Measurements from ENCODE around the gene CCDC192.

Gene CCDC192

DNA sequence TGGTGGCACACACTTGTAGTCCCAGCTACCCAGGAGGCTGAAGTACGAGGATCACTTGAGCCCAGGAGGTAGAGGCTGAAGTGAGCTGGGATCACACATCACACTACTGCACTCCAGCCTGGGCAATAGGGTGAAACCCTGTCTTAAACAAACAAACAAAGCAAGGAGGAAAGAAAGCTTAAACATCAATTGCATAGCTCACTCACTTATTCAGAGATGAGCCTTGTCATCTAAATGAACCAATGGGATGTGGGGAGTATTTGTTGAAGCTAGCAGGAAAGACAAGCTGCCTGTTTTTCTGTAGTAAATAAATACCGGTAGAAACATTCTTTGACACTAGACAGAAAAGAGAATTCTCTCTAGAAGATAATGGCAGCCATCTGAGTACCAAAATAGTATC, 219.4 kb downstream of the CCDC192 start:
- no peak for DNase-seq (ENCODE audit: low spot score)

- no peak for DNase-seq (ENCODE audit: low spot score)
Observed at GRCh38 chr5:127923804-127924570, 220.8 kb downstream of the CCDC192 start.

GRCh38 chr5:127924606-127925005, 221.4 kb downstream of the CCDC192 start:
- no peak for DNase-seq (ENCODE audit: low spot score)

DNA sequence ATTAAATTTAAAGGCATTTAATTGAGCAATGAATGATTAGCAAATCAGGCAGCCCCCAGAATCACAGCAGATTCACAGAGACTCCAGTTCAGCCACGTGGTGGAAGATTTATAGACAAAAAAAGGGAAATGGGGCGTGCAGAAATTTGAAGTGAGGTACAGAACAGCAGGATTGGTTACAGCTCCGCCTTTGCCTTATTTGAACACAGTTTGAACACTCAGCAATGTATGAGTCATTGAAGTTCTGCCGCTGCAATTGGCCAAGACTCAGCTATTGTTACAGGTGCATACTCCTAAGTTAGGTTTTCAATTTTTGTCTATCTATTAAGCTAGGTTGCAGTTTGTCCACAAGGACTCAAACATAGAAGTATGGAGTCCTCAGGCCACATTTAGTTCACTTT, 222.7 kb downstream of the CCDC192 start:
- DNase-seq (ENCODE audit: low spot score) = no peak

DNA sequence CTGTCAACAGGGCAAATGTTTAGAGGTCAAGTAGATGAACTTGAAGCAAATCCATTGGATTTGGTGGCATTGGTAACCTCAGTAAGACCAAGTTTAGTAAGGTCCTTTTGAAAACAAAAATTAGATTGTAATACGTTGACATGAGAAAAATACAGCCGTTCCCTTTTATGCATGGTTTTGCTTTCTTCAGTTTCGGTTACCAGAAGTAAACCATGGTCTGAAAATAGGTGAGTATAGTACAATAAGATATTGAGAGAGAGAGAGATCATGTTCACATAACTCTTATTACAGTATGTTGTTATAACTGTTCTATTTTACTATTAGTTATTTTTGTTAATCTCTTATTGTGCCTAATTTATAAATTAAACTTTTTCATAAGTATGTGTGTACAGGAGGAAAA, 223.8 kb downstream of the CCDC192 start:
- DNase-seq (ENCODE audit: low spot score) = no peak

GRCh38 chr5:127928053-127928452, 224.9 kb downstream of the CCDC192 start:
- no peak for DNase-seq (ENCODE audit: low spot score)

DNA sequence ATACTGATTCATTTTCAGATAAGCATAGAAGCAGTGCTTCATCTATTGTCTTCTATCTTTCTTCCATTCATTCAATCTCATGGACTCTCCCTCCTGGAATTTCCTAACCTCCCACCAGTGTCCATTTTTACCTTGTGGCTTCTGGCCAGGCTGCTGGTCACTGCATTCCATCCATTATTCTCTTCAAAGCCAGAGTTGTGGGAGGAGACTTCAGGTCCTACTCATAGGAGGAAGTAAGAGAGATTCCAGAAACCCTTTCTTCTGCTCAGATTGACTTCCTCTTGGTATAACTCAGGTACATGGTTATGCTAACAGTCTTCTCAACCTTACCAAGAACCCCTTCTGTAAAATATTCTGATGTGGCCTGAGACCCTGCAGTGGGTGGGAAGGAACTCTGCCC, 227.1 kb downstream of the CCDC192 start:
- no peak for DNase-seq (ENCODE audit: low spot score)

GRCh38 chr5:127931396-127931795, 228.2 kb downstream of the CCDC192 start:
- DNase-seq (ENCODE audit: low spot score) = no peak

DNA sequence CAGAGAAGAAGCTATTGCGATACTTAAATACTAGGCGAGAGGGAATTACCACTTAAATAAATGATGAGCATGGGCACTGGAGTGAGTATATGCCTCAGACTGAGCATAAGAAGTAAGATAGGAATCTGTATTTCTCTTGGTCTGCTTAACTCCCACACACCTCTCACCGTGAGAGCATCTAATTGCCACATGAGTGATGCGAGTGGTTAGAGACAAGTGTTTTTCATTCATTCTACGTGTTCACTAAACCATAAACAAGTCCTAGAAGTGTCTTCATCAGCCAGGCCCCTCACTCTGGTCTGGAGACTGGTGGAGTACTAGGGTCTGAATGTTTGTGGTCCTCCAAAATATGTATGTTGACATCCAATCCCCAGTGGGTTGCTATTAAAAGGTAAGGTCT, 230.2 kb downstream of the CCDC192 start:
- DNase-seq (ENCODE audit: low spot score) = no peak

GRCh38 chr5:127934791-127935256, 231.6 kb downstream of the CCDC192 start:
- no peak for DNase-seq (ENCODE audit: low spot score)

DNA sequence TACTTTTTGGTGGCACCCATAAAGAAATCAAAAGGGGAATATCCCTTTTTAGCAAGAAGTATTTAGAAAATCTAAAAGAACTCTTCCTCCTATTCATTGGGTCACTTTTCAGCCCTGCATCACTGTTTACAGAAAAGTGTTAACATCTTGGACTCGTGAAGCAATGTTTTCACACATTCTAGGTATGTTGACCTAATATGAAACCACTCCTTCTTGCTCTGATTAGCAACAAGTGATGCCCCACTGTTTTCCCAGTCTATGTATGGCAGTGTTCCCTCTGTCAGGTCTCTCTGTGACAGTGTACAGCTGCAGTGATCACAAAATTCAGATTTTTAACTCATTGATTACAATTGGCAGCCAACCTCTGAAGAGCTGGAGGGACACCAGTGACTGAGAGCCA, 232.2 kb downstream of the CCDC192 start:
- DNase-seq (ENCODE audit: low spot score) = no peak

GRCh38 chr5:127936439-127936972, 233.3 kb downstream of the CCDC192 start:
- no peak for DNase-seq (ENCODE audit: low spot score)

DNA sequence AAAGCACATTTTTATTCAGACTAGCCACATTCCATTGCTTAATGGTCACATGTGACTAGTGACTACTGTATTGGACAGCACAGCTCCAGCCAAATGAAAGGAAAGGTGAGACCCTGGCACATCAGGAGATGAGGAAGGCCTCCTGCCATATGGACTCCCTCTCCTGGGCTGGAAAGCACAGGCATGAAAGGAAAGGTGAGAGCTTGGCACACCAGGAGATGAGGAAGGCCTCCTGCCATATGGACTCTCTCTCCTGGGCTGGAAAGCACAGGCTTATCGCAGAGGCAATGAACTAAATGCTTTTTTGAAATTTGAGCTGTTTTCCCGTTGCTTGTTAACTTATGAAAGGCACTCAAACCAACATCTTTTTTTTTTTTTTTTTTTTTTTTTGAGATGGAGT, 235.6 kb downstream of the CCDC192 start:
- DNase-seq (ENCODE audit: low spot score) = no peak

GRCh38 chr5:127940854-127941253, 237.7 kb downstream of the CCDC192 start:
- no peak for DNase-seq (ENCODE audit: low spot score)

DNA sequence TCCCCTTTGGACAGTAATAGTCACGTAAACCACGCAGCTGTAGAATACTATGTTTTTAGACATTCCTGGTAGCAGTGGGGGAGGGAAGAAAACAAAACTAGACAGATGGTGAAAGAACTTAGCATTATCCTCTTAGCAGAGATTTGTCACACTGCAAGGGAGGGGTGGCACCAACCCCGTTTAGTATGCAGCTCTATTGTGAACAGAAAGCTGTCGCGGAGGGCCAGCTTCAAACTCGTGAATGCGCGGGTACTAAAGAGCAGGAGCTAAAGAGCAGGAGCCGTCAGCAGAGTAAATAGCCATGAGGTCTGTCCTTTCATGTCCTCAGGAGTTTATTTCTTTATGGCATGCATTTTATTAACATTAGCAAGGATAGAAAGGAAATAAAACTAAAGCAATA, 238.5 kb downstream of the CCDC192 start:
- DNase-seq (ENCODE audit: low spot score) = no peak

DNA sequence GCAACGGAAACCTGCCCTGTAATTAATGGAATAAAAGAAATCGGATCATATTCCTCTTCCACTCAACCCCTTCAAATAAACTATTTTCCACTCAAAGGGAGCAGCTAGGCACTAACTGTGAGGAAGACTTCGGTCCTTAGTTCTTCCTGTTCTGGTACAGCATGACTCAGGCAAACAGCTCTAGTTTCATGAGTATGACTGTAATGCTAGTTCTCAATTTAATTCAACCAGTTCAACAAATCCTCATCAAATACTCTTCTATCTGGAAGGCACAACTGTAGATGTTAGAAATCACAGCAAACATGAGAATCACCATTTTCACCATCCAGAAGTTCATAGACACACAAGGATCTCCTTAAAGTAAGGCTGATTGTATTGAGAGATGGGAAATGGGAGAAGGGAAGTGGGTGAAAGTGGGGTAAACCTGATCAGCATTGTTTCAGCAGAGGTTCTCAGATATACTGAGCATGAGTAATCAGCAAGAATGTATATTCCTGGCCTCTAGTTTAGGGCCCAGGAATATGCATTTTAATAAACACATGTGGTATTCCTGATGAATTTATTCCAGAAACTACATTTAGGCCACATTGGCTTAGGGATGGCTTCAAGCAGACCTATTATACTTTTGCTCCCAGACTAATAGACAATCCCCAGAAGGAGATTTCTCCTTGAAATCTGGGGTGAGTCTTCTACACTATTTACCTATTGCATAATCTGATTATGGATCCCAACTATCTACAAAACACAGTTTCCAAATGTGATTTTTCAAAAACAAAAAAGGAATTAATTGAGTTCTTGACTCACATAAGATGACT, 239.3 kb downstream of the CCDC192 start:
- DNase-seq (ENCODE audit: low spot score) = no peak

DNA sequence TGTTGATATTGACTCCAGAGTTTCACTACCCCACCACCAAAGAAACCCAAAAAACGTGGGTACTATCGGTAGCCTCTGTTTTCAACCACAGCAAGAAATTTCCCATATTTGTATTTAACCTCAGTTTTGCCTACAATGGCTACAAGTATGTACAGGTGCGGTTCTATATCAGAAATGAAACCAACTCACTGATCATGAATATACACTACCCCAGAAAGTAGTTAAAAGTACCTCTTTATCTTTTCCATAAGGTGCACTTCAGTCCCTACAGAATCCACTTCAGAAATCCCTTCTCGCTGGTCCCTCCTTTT, 239.8 kb downstream of the CCDC192 start:
- DNase-seq (ENCODE audit: low spot score) = no peak

DNA sequence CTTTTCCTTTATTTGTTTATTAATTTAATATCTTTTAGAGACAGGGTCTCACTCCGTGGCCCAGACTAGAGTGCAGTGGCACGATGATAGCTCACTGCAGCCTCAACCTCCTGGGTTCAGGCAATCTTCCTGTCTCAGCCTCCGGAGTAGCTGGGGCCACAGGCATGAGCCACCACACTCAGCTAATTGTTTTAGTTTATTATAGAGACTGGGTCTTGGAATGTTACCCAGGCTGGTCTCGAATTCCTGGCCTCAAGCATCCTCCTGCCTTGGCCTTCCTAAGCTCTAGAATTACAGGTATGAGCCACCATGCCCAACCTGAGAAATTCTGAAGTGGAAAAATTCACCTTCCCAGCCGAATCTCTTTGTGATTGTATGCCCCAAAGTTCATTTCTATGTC, 240.9 kb downstream of the CCDC192 start:
- DNase-seq (ENCODE audit: low spot score) = no peak

DNA sequence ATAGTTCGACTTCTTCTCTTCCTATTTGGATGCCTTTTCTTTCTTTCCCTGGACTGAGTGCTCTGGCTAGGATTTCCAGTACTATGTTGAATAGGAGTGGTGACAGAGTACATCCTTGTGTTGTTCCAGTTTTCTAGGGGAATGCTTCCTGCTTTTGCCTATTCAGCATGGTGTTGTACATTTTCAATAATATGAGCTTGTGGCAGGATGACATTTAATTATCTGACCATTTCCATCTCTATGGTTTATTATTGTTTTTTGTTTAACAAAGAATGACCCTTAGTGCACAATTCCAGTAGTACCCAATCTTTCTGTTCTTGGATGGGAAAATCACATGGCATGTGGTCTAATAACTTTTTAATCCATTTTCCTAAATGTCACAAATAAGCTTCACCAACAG, 244.8 kb downstream of the CCDC192 start:
- DNase-seq (ENCODE audit: low spot score) = no peak

- DNase-seq (ENCODE audit: low spot score) = no peak
Observed at GRCh38 chr5:127950707-127951391, 247.7 kb downstream of the CCDC192 start.

GRCh38 chr5:127951791-127952190, 248.6 kb downstream of the CCDC192 start:
- no peak for DNase-seq (ENCODE audit: low spot score)

DNA sequence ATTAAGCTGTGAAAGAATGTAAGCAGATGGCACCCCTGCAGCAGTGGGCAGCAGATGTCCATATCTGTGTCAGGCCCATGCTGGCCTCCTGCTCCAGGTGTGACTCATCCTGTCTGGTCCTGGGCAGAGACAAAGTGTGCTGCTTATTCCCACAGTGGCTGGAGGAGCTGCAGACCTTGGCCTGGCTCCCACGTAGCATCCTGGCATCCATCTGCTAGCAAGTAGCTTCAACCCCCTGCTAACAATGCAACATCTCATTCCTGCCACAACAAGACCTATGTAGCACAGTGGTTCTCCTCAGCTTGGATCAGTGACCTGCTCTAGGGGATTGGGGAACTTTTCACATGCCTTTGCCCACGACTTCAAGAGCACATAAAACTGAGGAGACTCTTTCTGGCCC, 254.0 kb downstream of the CCDC192 start:
- no peak for DNase-seq (ENCODE audit: low spot score)
